SK-N-SH (cell line): ENCODE data around the gene NTNG2. TPM values are rescaled to one million over a fixed set of nuclear protein-coding genes. Genes with fewer than 3 reads are reported as not detected.

ENCODE experiments used
- CTCF ChIA-PET: fragments of 300-600, 350-600 bp; formaldehyde crosslinking; extraction: SDS; loops from one replicate; lab custom pipeline; 2021; lab: Yijun Ruan, JAX
- POLR2A ChIA-PET: fragments of 350-600 bp; sonication (Branson Sonifier 250); formaldehyde crosslinking; extraction: SDS; loops from one replicate; lab custom pipeline; 2020; ENCODE audit warnings: antibody characterized with exemption, inconsistent platforms; lab: Yijun Ruan, JAX
- DNase-seq: peaks from one replicate; pipeline ENCODE4 v3.0.0; 2012
- H2AFZ ChIP-seq: fragments of 200-600 bp; sonication (generic); 2 replicates; pipeline ENCODE4 v1.8.1; 2016; ENCODE audit warnings: antibody characterized with exemption, mild to moderate bottlenecking, low read depth
- H3F3A ChIP-seq: fragments of 200-600 bp; sonication (generic); replicated peaks from 2 replicates; pipeline ENCODE3; 2016; ENCODE audit warnings: antibody characterized with exemption, mild to moderate bottlenecking; ENCODE audit not compliant: insufficient read depth
- H3K27ac ChIP-seq, 2 experiments: fragments of 200-500 bp in 1 of 2; fragments of 200-600 bp in 1 of 2; sonication (Bioruptor generic) in 1 of 2; sonication (generic), shearing (Covaris generic) in 1 of 2; 2 replicates each; pipeline versions ENCODE4 v1.5.1 to v1.6.1; 2014 to 2016; ENCODE audit warnings: low read depth in 2 of 2, inconsistent platforms in 1 of 2, low read length in 1 of 2, mild to moderate bottlenecking in 1 of 2, mixed read lengths in 1 of 2
- H3K27me3 ChIP-seq: fragments of 200-600 bp; sonication (generic), shearing (Covaris generic); 2 replicates; pipeline ENCODE4 v1.6.1; 2016; ENCODE audit warnings: mixed run types; ENCODE audit not compliant: insufficient read depth
- H3K36me3 ChIP-seq, 2 experiments: fragments of 200-500 bp in 1 of 2; fragments of 200-600 bp in 1 of 2; sonication (Bioruptor generic) in 1 of 2; sonication (generic) in 1 of 2; replicated peaks in 1 of 2; 2 replicates each; pipeline versions ENCODE3 to v1.5.1; 2014 to 2016; ENCODE audit warnings: low read length in 1 of 2, mild to moderate bottlenecking in 1 of 2; ENCODE audit not compliant: insufficient read depth in 2 of 2, control insufficient read depth in 1 of 2
- H3K4me1 ChIP-seq, 2 experiments: fragments of 200-500 bp in 1 of 2; fragments of 200-600 bp in 1 of 2; sonication (Bioruptor generic) in 1 of 2; sonication (generic), shearing (Covaris generic) in 1 of 2; 2 replicates each; pipeline versions ENCODE4 v1.5.1 to v1.6.1; 2014 to 2016; ENCODE audit warnings: low read depth in 1 of 2, low read length in 1 of 2, mixed run types in 1 of 2; ENCODE audit not compliant: insufficient read depth in 2 of 2, control insufficient read depth in 1 of 2
- H3K4me2 ChIP-seq: fragments of 200-600 bp; sonication (generic), shearing (Covaris generic); 2 replicates; pipeline ENCODE4 v1.6.1; 2017; ENCODE audit warnings: mixed run types
- H3K4me3 ChIP-seq, 2 experiments: fragments of 200-500 bp in 1 of 2; fragments of 200-600 bp in 1 of 2; sonication (Bioruptor generic) in 1 of 2; sonication (generic), shearing (Covaris generic) in 1 of 2; 2 replicates each; pipeline versions ENCODE4 v1.5.1 to v1.8.1; 2014 to 2016; ENCODE audit warnings: low read depth in 2 of 2, inconsistent platforms in 1 of 2, low read length in 1 of 2, mild to moderate bottlenecking in 1 of 2, mixed read lengths in 1 of 2, moderate library complexity in 1 of 2
- H3K79me2 ChIP-seq: fragments of 200-600 bp; sonication (generic); 2 replicates; pipeline ENCODE4 v1.8.1; 2017; ENCODE audit warnings: mild to moderate bottlenecking; ENCODE audit not compliant: insufficient read depth
- H3K9ac ChIP-seq: fragments of 200-600 bp; sonication (generic); 2 replicates; pipeline ENCODE4 v1.6.1; 2017; ENCODE audit warnings: mixed run types
- H3K9me2 ChIP-seq: fragments of 200-600 bp; sonication (generic); 2 replicates; pipeline ENCODE4 v1.6.1; 2017; ENCODE audit warnings: mixed run types
- H3K9me3 ChIP-seq: fragments of 200-600 bp; sonication (generic); 2 replicates; pipeline ENCODE4 v1.6.1; 2017; ENCODE audit warnings: mixed run types, mild to moderate bottlenecking, moderate library complexity
- H4K20me1 ChIP-seq: fragments of 200-600 bp; sonication (generic); 2 replicates; pipeline ENCODE4 v1.6.1; 2017; ENCODE audit warnings: mild to moderate bottlenecking, mixed run types; ENCODE audit not compliant: insufficient read depth
- CHD2 ChIP-seq: fragments of 150-350 bp; IDR thresholded peaks from 2 replicates; pipeline ENCODE4 v1.6.1; 2018; ENCODE audit warnings: low read length; ENCODE audit not compliant: partially characterized antibody
- ELF1 ChIP-seq: IDR thresholded peaks from 2 replicates; pipeline ENCODE4 v1.4.0; 2012
- EP300 ChIP-seq, 2 experiments: IDR thresholded peaks; 2 replicates each; pipeline versions ENCODE4 v1.4.0 to v1.6.1; 2012; ENCODE audit warnings: borderline replicate concordance in 1 of 2, low read depth in 1 of 2, low read length in 1 of 2
- EZH2phosphoT487 ChIP-seq: fragments of 200-600 bp; sonication (generic); IDR thresholded peaks from 2 replicates; pipeline ENCODE4 v1.6.1; 2017; ENCODE audit warnings: low read depth, mixed run types, mild to moderate bottlenecking, antibody characterized with exemption, moderate library complexity, borderline replicate concordance
- GABPA ChIP-seq: IDR thresholded peaks from 2 replicates; pipeline ENCODE4 v1.4.0; 2012; ENCODE audit warnings: low read depth, mild to moderate bottlenecking
- MAX ChIP-seq: IDR thresholded peaks from 2 replicates; pipeline ENCODE4 v1.4.0; 2012; ENCODE audit warnings: low read depth
- NFIC ChIP-seq: IDR thresholded peaks from 2 replicates; pipeline ENCODE4 v1.4.0; 2012; ENCODE audit warnings: borderline replicate concordance
- POLR2AphosphoS5 ChIP-seq: IDR thresholded peaks from 2 replicates; pipeline ENCODE4 v1.6.1; 2012; ENCODE audit warnings: low read depth, low read length
- RAD21 ChIP-seq: IDR thresholded peaks from 2 replicates; pipeline ENCODE4 v1.6.1; 2012; ENCODE audit warnings: mild to moderate bottlenecking, low read length
- RCOR1 ChIP-seq: fragments of 150-350 bp; IDR thresholded peaks from 2 replicates; pipeline ENCODE4 v1.6.1; 2017; ENCODE audit warnings: antibody characterized with exemption, low read length
- RFX5 ChIP-seq: IDR thresholded peaks from 2 replicates; pipeline ENCODE4 v1.6.1; 2012; ENCODE audit warnings: mild to moderate bottlenecking, improper control_type of control experiment, low read length
- SIN3A ChIP-seq: IDR thresholded peaks from 2 replicates; pipeline ENCODE4 v1.6.1; 2012; ENCODE audit warnings: low read depth, mild to moderate bottlenecking, low read length, moderate library complexity, borderline replicate concordance
- SMC3 ChIP-seq: IDR thresholded peaks from 2 replicates; pipeline ENCODE4 v1.6.1; 2012; ENCODE audit warnings: low read depth, low read length, improper control_type of control experiment
- TAF1 ChIP-seq: IDR thresholded peaks from 2 replicates; pipeline ENCODE4 v1.6.1; 2012; ENCODE audit warnings: low read depth, mild to moderate bottlenecking, low read length, moderate library complexity, borderline replicate concordance
- TCF12 ChIP-seq: IDR thresholded peaks from 2 replicates; pipeline ENCODE4 v1.4.0; 2012
- YY1 ChIP-seq: IDR thresholded peaks from 2 replicates; pipeline ENCODE4 v1.4.0; 2012; ENCODE audit warnings: low read depth, mild to moderate bottlenecking
- WGBS: methylation state at CpG from one replicate; pipeline ENCODE4 v1.1.6; 2017; ENCODE audit warnings: low lambda C conversion rate; 5-methylcytosine and 5-hydroxymethylcytosine counted together
- polyA plus RNA-seq, 3 experiments: library from polyadenylated mRNA; depleted of rRNA; stranded (reverse); fragments of >200 nt; gene quantifications; 2 replicates each; pipeline ENCODE4 v1.2.3, GENCODE V29; 2012
- TF ChIP-seq, protein P1 (sequence below): IDR thresholded peaks from 2 replicates; pipeline ENCODE4 v1.4.0; 2012; ENCODE audit warnings: low read depth, borderline replicate concordance
- TF ChIP-seq, protein P2 (sequence below): fragments of 200-600 bp; sonication (generic); IDR thresholded peaks from 2 replicates; pipeline ENCODE4 v1.6.1; 2017; ENCODE audit warnings: antibody characterized with exemption, mild to moderate bottlenecking, moderate library complexity

The NTNG2 gene
- polyA plus RNA-seq, 1 of the 3 experiments (the other 2 are of a cell fraction): 6.1 TPM

- H3K4me3 ChIP-seq: no peak overlapping the region
- no peak overlapping the region for H2AFZ ChIP-seq
- WGBS: 83% methylated on average over 12 of the region's 12 CpGs
- no peaks in the 10 kb centered on the region for H4K20me1 ChIP-seq
- no peak for TF ChIP-seq MAX
- TF ChIP-seq RAD21: no peak
- TF ChIP-seq RCOR1: no peak
- TF ChIP-seq GABPA: no peak
- no peak for TF ChIP-seq SMC3
- no peak for TF ChIP-seq TAF1
- no peak for TF ChIP-seq EP300 (IDR thresholded peaks at IDR 0.05; ENCODE audit: borderline replicate concordance in 1 of 2, low read depth in 1 of 2, low read length in 1 of 2)
- TF ChIP-seq EZH2phosphoT487: no peak
- TF ChIP-seq RFX5: no peak
- no peak for TF ChIP-seq YY1
- TF ChIP-seq, protein P1, sequence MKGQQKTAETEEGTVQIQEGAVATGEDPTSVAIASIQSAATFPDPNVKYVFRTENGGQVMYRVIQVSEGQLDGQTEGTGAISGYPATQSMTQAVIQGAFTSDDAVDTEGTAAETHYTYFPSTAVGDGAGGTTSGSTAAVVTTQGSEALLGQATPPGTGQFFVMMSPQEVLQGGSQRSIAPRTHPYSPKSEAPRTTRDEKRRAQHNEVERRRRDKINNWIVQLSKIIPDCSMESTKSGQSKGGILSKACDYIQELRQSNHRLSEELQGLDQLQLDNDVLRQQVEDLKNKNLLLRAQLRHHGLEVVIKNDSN: no peak
- TF ChIP-seq CHD2: no peak
- TF ChIP-seq POLR2AphosphoS5: no peak
- TF ChIP-seq TCF12: no peak
- TF ChIP-seq SIN3A: no peak
- TF ChIP-seq ELF1: no peak
- no peak for TF ChIP-seq NFIC
- TF ChIP-seq, all 33 proteins: peak for 0
- Histone ChIP-seq H3F3A (no peaks in the 10 kb centered on the region), H3K9ac (no peak overlapping the region), H3K27ac (no peak overlapping the region), H3K79me2 (no peaks in the 10 kb centered on the region), H3K27me3 (no peaks in the 10 kb centered on the region), H3K36me3 (no peaks in the 10 kb centered on the region), H3K9me2 (no peaks in the 10 kb centered on the region), H3K4me1 (peaks cover 0 to 7% of the 10 kb centered on the region in 2 experiments; a peak in 1 of 4 replicates), H3K4me2 (no peak overlapping the region), H3K9me3 (no peaks in the 10 kb centered on the region)
- DNase-seq: no peak
- POLR2A ChIA-PET: no interaction called here
- CTCF ChIA-PET: interaction anchor here (1.0 to 3.9 kb wide), 7 partner anchors 9 to 43 kb away, joined by 3 to 16 read pairs (median 5); no protein-coding TSS in a partner anchor
Observed at GRCh38 chr9:132193227-132194124, 31.6 kb downstream of the NTNG2 start.

DNA sequence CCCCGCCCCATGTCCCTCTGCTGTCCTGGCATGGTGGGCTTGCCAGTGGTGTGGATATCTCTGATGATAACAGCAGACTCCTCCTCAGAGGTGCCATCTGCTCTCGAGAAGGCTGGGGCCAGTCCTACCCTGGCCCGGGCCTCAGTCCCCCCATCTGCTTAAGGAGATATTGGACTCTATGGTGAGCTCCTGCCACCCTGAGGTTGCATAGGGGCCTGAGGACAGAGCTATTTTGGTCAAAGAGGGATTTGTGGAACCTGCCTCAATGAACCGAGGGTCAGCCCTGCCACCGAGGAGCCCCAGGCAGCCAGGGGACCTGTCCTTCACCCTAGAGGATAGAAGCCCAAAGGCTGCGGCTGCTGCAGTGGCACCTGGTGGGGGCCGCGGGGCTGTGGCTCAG, 32.6 kb downstream of the NTNG2 start:
- Histone ChIP-seq H3K27me3 (no peaks in the 10 kb centered on the region), H2AFZ (no peak overlapping the region), H3K4me3 (no peak overlapping the region), H3K9me2 (no peaks in the 10 kb centered on the region), H3K27ac (no peak overlapping the region), H3K36me3 (no peaks in the 10 kb centered on the region), H3K9ac (no peak overlapping the region), H3K4me1 (peaks cover 0 to 7% of the 10 kb centered on the region in 2 experiments; a peak in 1 of 4 replicates), H3K4me2 (no peak overlapping the region), H4K20me1 (no peaks in the 10 kb centered on the region), H3F3A (no peaks in the 10 kb centered on the region), H3K9me3 (no peaks in the 10 kb centered on the region), H3K79me2 (no peaks in the 10 kb centered on the region)
- POLR2A ChIA-PET: no interaction called here
- DNase-seq: no peak
- CTCF ChIA-PET: interaction anchor here (0.8 to 2.1 kb wide), 4 partner anchors 8 to 58 kb away, joined by 3 to 6 read pairs (median 5); no protein-coding TSS in a partner anchor
- TF ChIP-seq, protein P2, sequence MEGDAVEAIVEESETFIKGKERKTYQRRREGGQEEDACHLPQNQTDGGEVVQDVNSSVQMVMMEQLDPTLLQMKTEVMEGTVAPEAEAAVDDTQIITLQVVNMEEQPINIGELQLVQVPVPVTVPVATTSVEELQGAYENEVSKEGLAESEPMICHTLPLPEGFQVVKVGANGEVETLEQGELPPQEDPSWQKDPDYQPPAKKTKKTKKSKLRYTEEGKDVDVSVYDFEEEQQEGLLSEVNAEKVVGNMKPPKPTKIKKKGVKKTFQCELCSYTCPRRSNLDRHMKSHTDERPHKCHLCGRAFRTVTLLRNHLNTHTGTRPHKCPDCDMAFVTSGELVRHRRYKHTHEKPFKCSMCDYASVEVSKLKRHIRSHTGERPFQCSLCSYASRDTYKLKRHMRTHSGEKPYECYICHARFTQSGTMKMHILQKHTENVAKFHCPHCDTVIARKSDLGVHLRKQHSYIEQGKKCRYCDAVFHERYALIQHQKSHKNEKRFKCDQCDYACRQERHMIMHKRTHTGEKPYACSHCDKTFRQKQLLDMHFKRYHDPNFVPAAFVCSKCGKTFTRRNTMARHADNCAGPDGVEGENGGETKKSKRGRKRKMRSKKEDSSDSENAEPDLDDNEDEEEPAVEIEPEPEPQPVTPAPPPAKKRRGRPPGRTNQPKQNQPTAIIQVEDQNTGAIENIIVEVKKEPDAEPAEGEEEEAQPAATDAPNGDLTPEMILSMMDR: no peak
- TF ChIP-seq RAD21 (peak; percentile 18; the same call in 1 of the 2 replicates), NFIC (no peak)
- WGBS: 90% methylated on average over 2 of the region's 8 CpGs
